Panc1 (cell line): ENCODE data around the gene ATF7. TPM values are rescaled to one million over a fixed set of nuclear protein-coding genes. Genes with fewer than 3 reads are reported as not detected.

ENCODE experiments used
- ATAC-seq: fragments of 200-7000 bp; cut with Tn5 transposase; 2 replicates; pipeline ENCODE4 v1.9.1; 2020; ENCODE audit warnings: mild to moderate bottlenecking, moderate library complexity
- BruUV-seq: library from RNA; stranded (reverse); fragments of 400-500 nt; replicated peaks from 2 replicates; lab custom pipeline; 2021; lab: Mats Ljungman, UMichigan
- CTCF ChIA-PET: fragments of 300-600 bp; sonication (Branson Sonifier 250); formaldehyde crosslinking; loops from one replicate; lab custom pipeline; 2022; ENCODE audit warnings: antibody characterized with exemption; lab: Charles Lee
- POLR2A ChIA-PET: fragments of 300-600 bp; sonication (Branson Sonifier 250); formaldehyde crosslinking; loops from one replicate; lab custom pipeline; 2022; ENCODE audit warnings: antibody characterized with exemption; lab: Charles Lee
- DNase-seq: peaks from one replicate; pipeline ENCODE4 v3.0.0-alpha.2; 2010; ENCODE audit warnings: low read depth, low spot score
- H3K27ac ChIP-seq: 2 replicates; pipeline ENCODE4 v1.5.1; 2011; ENCODE audit warnings: mild to moderate bottlenecking, low read length, inconsistent platforms
- H3K27me3 ChIP-seq: fragments of 200-500 bp; sonication (Bioruptor generic); 2 replicates; pipeline ENCODE4 v1.6.0; 2014; ENCODE audit warnings: low read length, inconsistent platforms; ENCODE audit not compliant: control insufficient read depth, insufficient read depth
- H3K36me3 ChIP-seq: fragments of 200-500 bp; sonication (Bioruptor generic); 2 replicates; pipeline ENCODE4 v1.5.1; 2014; ENCODE audit warnings: inconsistent platforms, mild to moderate bottlenecking, low read length, moderate library complexity; ENCODE audit not compliant: control insufficient read depth, insufficient read depth
- H3K4me1 ChIP-seq: 2 replicates; pipeline ENCODE4 v1.5.1; 2011; ENCODE audit warnings: inconsistent platforms, mild to moderate bottlenecking, low read length, moderate library complexity; ENCODE audit not compliant: control insufficient read depth, insufficient read depth
- H3K4me3 ChIP-seq, 2 experiments: 2 replicates each; pipeline ENCODE4 v1.5.1; 2011 to 2012; ENCODE audit warnings: low read depth in 2 of 2, low read length in 2 of 2, mild to moderate bottlenecking in 2 of 2, inconsistent platforms in 1 of 2, moderate library complexity in 1 of 2
- H3K9me3 ChIP-seq: fragments of 200-500 bp; sonication (Bioruptor generic); 2 replicates; pipeline ENCODE4 v1.5.1; 2014; ENCODE audit warnings: low read depth, mild to moderate bottlenecking, inconsistent platforms, low read length, moderate library complexity; ENCODE audit not compliant: control insufficient read depth, insufficient read depth
- CTCF ChIP-seq: fragments of 450-650 bp; IDR thresholded peaks from 2 replicates; pipeline ENCODE4 v1.5.1; 2017; ENCODE audit warnings: mild to moderate bottlenecking
- POLR2AphosphoS5 ChIP-seq: IDR thresholded peaks from 2 replicates; pipeline ENCODE4 v1.6.1; 2012; ENCODE audit warnings: mild to moderate bottlenecking, low read depth, low read length, moderate library complexity
- REST ChIP-seq, 2 experiments: IDR thresholded peaks; 2 replicates each; pipeline ENCODE4 v1.6.1; 2011 to 2012; ENCODE audit warnings: low read depth in 2 of 2, control low read depth in 1 of 2, low read length in 1 of 2, mild to moderate bottlenecking in 1 of 2, moderate library complexity in 1 of 2; ENCODE audit not compliant: insufficient read depth in 1 of 2
- SIN3A ChIP-seq: IDR thresholded peaks from 2 replicates; pipeline ENCODE4 v1.6.1; 2012; ENCODE audit warnings: low read depth, mild to moderate bottlenecking, low read length, moderate library complexity, borderline replicate concordance; ENCODE audit not compliant: insufficient read depth
- TCF7L2 ChIP-seq: IDR thresholded peaks from 2 replicates; pipeline ENCODE4 v1.6.1; 2011; ENCODE audit warnings: mild to moderate bottlenecking, low read depth, low read length, inconsistent platforms
- in situ Hi-C: cut with HindIII; loops from 2 replicates; pipeline ENCODE4 v1.10.0; 2016; ENCODE audit warnings: low sequenced_read_pairs, low pct_unique_long_range_greater_than_20kb
- intact Hi-C: fragments of 100-400 bp; cut with micrococcal nuclease; formaldehyde crosslinking; loops from one replicate; pipeline ENCODE4 v1.10.0; 2022; ENCODE audit not compliant: unreplicated experiment
- total RNA-seq: library from RNA; stranded (reverse); gene quantifications from one replicate; pipeline ENCODE4 v1.2.1, GENCODE V29; 2021; ENCODE audit not compliant: unreplicated experiment

The ATF7 gene
- total RNA-seq, 1 experiment from 2014 or later = 29.5 TPM

GRCh38 chr12:53664936-53665335 lies 38.8 kb upstream of the ATF7 start:
- Histone ChIP-seq H3K4me3 (no peak overlapping the region), H3K9me3 (no peaks in the 10 kb centered on the region), H3K36me3 (peaks cover 3% of the 10 kb centered on the region; the same call in 1 of the 2 replicates), H3K4me1 (peaks cover 5% of the 10 kb centered on the region), H3K27ac (no peak overlapping the region), H3K27me3 (no peaks in the 10 kb centered on the region)
- ATAC-seq (no peak), DNase-seq (no peak)
- no peak for TF ChIP-seq REST (IDR thresholded peaks at IDR 0.05; ENCODE audit: insufficient read depth in 1 of 2, low read depth in 2 of 2, low read length in 1 of 2)
- no peak for TF ChIP-seq SIN3A
- no peak for TF ChIP-seq CTCF
- TF ChIP-seq TCF7L2 = no peak
- no peak for TF ChIP-seq POLR2AphosphoS5
- in situ Hi-C loops = no loop called here
- ChIA-PET POLR2A (no interaction called here), CTCF (no interaction called here)
- BruUV-seq = no TSS peak
- intact Hi-C loops = no loop called here

GRCh38 chr12:53664191-53664590 lies 38.0 kb upstream of the ATF7 start:
- intact Hi-C loops = no loop called here
- peaks cover 2% of the 10 kb centered on the region; the same call in 1 of the 2 replicates for H3K36me3 ChIP-seq
- peaks cover 13% of the 10 kb centered on the region for H3K4me1 ChIP-seq
- H3K9me3 ChIP-seq = no peaks in the 10 kb centered on the region
- H3K27ac ChIP-seq = no peak overlapping the region
- in situ Hi-C loops = no loop called here
- no peak for TF ChIP-seq POLR2AphosphoS5
- TF ChIP-seq CTCF = no peak
- no peak for TF ChIP-seq REST (IDR thresholded peaks at IDR 0.05; ENCODE audit: insufficient read depth in 1 of 2, low read depth in 2 of 2, low read length in 1 of 2)
- no peak for TF ChIP-seq TCF7L2
- TF ChIP-seq SIN3A = no peak
- DNase-seq (no peak), ATAC-seq (no peak)
- ChIA-PET CTCF (no interaction called here), POLR2A (no interaction called here)
- no peaks in the 10 kb centered on the region for H3K27me3 ChIP-seq
- BruUV-seq = no TSS peak
- H3K4me3 ChIP-seq = no peak overlapping the region
